ENCODE measurements around the gene PSMC1. TPM values are rescaled to one million over a fixed set of nuclear protein-coding genes. Genes with fewer than 3 reads are reported as not detected.

The PSMC1 gene
- total RNA-seq, 5 donors from 2014 or later (not counting 1 experiment from before 2014, with no cell fraction given) = 50.7 to 67.9 (median 53.3) TPM

- DNase-seq (no peak), ATAC-seq (replicated peaks in 1 of 4) (no peak)
- 92% methylated on average over 30 of the region's 35 CpGs for WGBS (ENCODE audit: insufficient coverage)
- H3K9me3 ChIP-seq = no peaks in the 10 kb centered on the region
- H3K27me3 Mint-ChIP-seq = no peaks in the 10 kb centered on the region
- H3K4me3 Mint-ChIP-seq = no peak overlapping the region
- no peaks in the 10 kb centered on the region for H3K27me3 ChIP-seq (replicated peaks in 1 of 2; ENCODE audit: control insufficient read depth in 2 of 2, extremely low read depth in 1 of 2, insufficient read depth in 2 of 2, low read length in 1 of 2)
- H3K36me3 Mint-ChIP-seq = peaks cover 29% of the 10 kb centered on the region
- H3K36me3 ChIP-seq (ENCODE audit: control insufficient read depth in 2 of 2, extremely low read depth in 1 of 2, insufficient read depth in 1 of 2, low read length in 1 of 2) = peaks cover 17 to 44% of the 10 kb centered on the region in 2 donors
- no peaks in the 10 kb centered on the region for H3K9me3 Mint-ChIP-seq
- ChIA-PET CTCF (no interaction called here), POLR2A (interaction anchor here in 1 of 2 donors (0.5 kb wide), 1 partner anchor 882 kb away, joined by 10 read pairs; no protein-coding TSS in a partner anchor)
- H3K4me1 Mint-ChIP-seq = peaks cover 13 to 17% (median 13%) of the 10 kb centered on the region in 3 donors
- no peak overlapping the region for H3K4me3 ChIP-seq (ENCODE audit: control insufficient read depth in 1 of 2, extremely low read depth in 1 of 2, low read length in 1 of 2)
- H3K27ac ChIP-seq (ENCODE audit: low read length) = no peak overlapping the region
- peaks cover 0 to 7% of the 10 kb centered on the region in 2 experiments for H3K4me1 ChIP-seq (ENCODE audit: control insufficient read depth in 1 of 2, extremely low read depth in 1 of 2, insufficient read depth in 2 of 2, low read length in 2 of 2)
- peak overlapping the region in 1 of 2 donors; percentile 72 for H3K27ac Mint-ChIP-seq
Measured at GRCh38 chr14:90278199-90279175, 22.1 kb downstream of the PSMC1 start.

DNA sequence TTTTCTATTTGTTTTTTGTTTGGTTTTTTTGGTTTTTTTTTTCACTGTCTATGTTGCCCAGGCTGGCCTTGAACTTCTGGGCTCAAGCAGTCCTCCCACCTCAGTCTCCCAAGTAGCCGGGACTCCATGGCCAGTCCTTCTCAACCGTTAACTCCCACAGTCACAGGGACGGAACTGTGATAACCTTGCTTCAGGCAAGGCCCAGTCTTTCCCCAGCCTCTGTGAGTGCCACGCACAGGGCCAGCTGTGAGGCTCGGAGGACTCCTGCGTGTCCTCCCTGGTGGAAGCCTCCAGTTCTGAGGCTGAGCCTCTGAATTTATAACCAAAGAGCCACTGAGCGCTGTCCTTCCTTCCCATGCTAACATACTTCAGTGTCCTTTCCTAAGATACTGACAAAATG is 23.7 kb downstream of the PSMC1 start:
- Mint-ChIP-seq H3K36me3 (peaks cover 26% of the 10 kb centered on the region), H3K9me3 (no peaks in the 10 kb centered on the region), H3K27ac (no peak overlapping the region), H3K27me3 (no peaks in the 10 kb centered on the region), H3K4me3 (no peak overlapping the region), H3K4me1 (peaks cover 6 to 9% (median 8%) of the 10 kb centered on the region in 3 donors)
- ATAC-seq (replicated peaks in 1 of 4) (no peak), DNase-seq (no peak)
- H3K9me3 ChIP-seq = no peaks in the 10 kb centered on the region
- H3K4me3 ChIP-seq (ENCODE audit: control insufficient read depth in 1 of 2, extremely low read depth in 1 of 2, low read length in 1 of 2) = no peak overlapping the region
- POLR2A ChIA-PET = no interaction called here
- CTCF ChIA-PET = interaction anchor here in 1 of 2 donors (0.6 kb wide), 1 partner anchor 13 kb away, joined by 3 read pairs; no protein-coding TSS in a partner anchor
- H3K36me3 ChIP-seq (ENCODE audit: control insufficient read depth in 2 of 2, extremely low read depth in 1 of 2, insufficient read depth in 1 of 2, low read length in 1 of 2) = peaks cover 14 to 44% of the 10 kb centered on the region in 2 donors
- H3K4me1 ChIP-seq (ENCODE audit: control insufficient read depth in 1 of 2, extremely low read depth in 1 of 2, insufficient read depth in 2 of 2, low read length in 2 of 2) = peaks cover 0 to 7% of the 10 kb centered on the region in 2 experiments
- 97% methylated on average over 7 of the region's 7 CpGs for WGBS (ENCODE audit: insufficient coverage)
- H3K27ac ChIP-seq (ENCODE audit: low read length) = no peak overlapping the region
- H3K27me3 ChIP-seq (replicated peaks in 1 of 2; ENCODE audit: control insufficient read depth in 2 of 2, extremely low read depth in 1 of 2, insufficient read depth in 2 of 2, low read length in 1 of 2) = no peaks in the 10 kb centered on the region

DNA sequence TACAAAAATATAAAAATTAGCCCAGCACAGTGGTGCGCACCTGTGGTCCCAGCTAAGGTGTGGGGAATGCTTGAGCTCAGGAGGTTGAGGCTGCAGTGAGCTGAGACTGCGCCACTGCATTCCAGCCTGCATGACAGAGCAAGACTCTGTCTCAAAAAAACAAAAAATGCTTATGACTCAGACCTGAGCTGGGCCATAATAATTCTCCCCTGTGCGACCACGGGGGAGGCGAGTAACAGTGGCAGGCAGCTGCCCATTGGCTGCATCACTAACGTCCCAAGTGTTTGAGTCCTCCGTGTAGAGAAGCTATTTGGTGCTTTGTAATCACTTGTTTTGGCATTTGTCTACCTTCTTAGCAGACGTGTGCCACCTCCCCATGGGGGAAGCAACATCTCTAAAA is 24.9 kb downstream of the PSMC1 start:
- Mint-ChIP-seq H3K36me3 (peaks cover 32% of the 10 kb centered on the region), H3K9me3 (no peaks in the 10 kb centered on the region), H3K27me3 (no peaks in the 10 kb centered on the region), H3K4me1 (peaks cover 0 to 2% (median 0%) of the 10 kb centered on the region in 3 donors), H3K27ac (no peak overlapping the region), H3K4me3 (no peak overlapping the region)
- Histone ChIP-seq H3K27me3 (replicated peaks in 1 of 2; ENCODE audit: control insufficient read depth in 2 of 2, extremely low read depth in 1 of 2, insufficient read depth in 2 of 2, low read length in 1 of 2) (no peaks in the 10 kb centered on the region), H3K36me3 (ENCODE audit: control insufficient read depth in 2 of 2, extremely low read depth in 1 of 2, insufficient read depth in 1 of 2, low read length in 1 of 2) (peaks cover 14 to 49% of the 10 kb centered on the region in 2 donors), H3K4me1 (ENCODE audit: control insufficient read depth in 1 of 2, extremely low read depth in 1 of 2, insufficient read depth in 2 of 2, low read length in 2 of 2) (no peaks in the 10 kb centered on the region), H3K9me3 (no peaks in the 10 kb centered on the region), H3K27ac (ENCODE audit: low read length) (no peak overlapping the region), H3K4me3 (ENCODE audit: control insufficient read depth in 1 of 2, extremely low read depth in 1 of 2, low read length in 1 of 2) (no peak overlapping the region)
- WGBS (ENCODE audit: insufficient coverage) = 89% methylated on average over 7 of the region's 8 CpGs
- DNase-seq (no peak), ATAC-seq (replicated peaks in 1 of 4) (no peak)
- POLR2A ChIA-PET = no interaction called here
- CTCF ChIA-PET = interaction anchor here (0.5 to 0.6 kb wide), 2 partner anchors 453 to 855 kb away, joined by 3 to 4 read pairs; no protein-coding TSS in a partner anchor

- ATAC-seq (replicated peaks in 1 of 4) = no peak
- ChIA-PET POLR2A (no interaction called here), CTCF (interaction anchor here (0.5 to 0.6 kb wide), 2 partner anchors 453 to 855 kb away, joined by 3 to 4 read pairs; no protein-coding TSS in a partner anchor)
- Histone ChIP-seq H3K9me3 (no peaks in the 10 kb centered on the region), H3K27ac (ENCODE audit: low read length) (no peak overlapping the region), H3K36me3 (ENCODE audit: control insufficient read depth in 2 of 2, extremely low read depth in 1 of 2, insufficient read depth in 1 of 2, low read length in 1 of 2) (peaks cover 14 to 52% of the 10 kb centered on the region in 2 donors), H3K4me1 (ENCODE audit: control insufficient read depth in 1 of 2, extremely low read depth in 1 of 2, insufficient read depth in 2 of 2, low read length in 2 of 2) (no peaks in the 10 kb centered on the region), H3K27me3 (replicated peaks in 1 of 2; ENCODE audit: control insufficient read depth in 2 of 2, extremely low read depth in 1 of 2, insufficient read depth in 2 of 2, low read length in 1 of 2) (no peaks in the 10 kb centered on the region), H3K4me3 (ENCODE audit: control insufficient read depth in 1 of 2, extremely low read depth in 1 of 2, low read length in 1 of 2) (no peak overlapping the region)
- Mint-ChIP-seq H3K9me3 (no peaks in the 10 kb centered on the region), H3K27me3 (no peaks in the 10 kb centered on the region), H3K4me1 (no peaks in the 10 kb centered on the region), H3K36me3 (peaks cover 32% of the 10 kb centered on the region), H3K4me3 (no peak overlapping the region), H3K27ac (no peak overlapping the region)
- DNase-seq = no peak
Measured at GRCh38 chr14:90281756-90282155, 25.4 kb downstream of the PSMC1 start.

- WGBS (ENCODE audit: insufficient coverage) = 99% methylated on average over 13 of the region's 14 CpGs
- no peak for DNase-seq
- H3K4me3 ChIP-seq (ENCODE audit: control insufficient read depth in 1 of 2, extremely low read depth in 1 of 2, low read length in 1 of 2) = no peak overlapping the region
- ChIA-PET POLR2A (no interaction called here), CTCF (no interaction called here)
- no peak overlapping the region for H3K27ac ChIP-seq (ENCODE audit: low read length)
- no peaks in the 10 kb centered on the region for H3K9me3 ChIP-seq
- Mint-ChIP-seq H3K9me3 (no peaks in the 10 kb centered on the region), H3K4me3 (no peak overlapping the region), H3K36me3 (peaks cover 44% of the 10 kb centered on the region), H3K27me3 (no peaks in the 10 kb centered on the region), H3K27ac (no peak overlapping the region), H3K4me1 (peaks cover 0 to 3% (median 0%) of the 10 kb centered on the region in 3 donors)
- ATAC-seq (replicated peaks in 1 of 4) = no peak
- H3K27me3 ChIP-seq (replicated peaks in 1 of 2; ENCODE audit: control insufficient read depth in 2 of 2, extremely low read depth in 1 of 2, insufficient read depth in 2 of 2, low read length in 1 of 2) = no peaks in the 10 kb centered on the region
- no peaks in the 10 kb centered on the region for H3K4me1 ChIP-seq (ENCODE audit: control insufficient read depth in 1 of 2, extremely low read depth in 1 of 2, insufficient read depth in 2 of 2, low read length in 2 of 2)
- H3K36me3 ChIP-seq (ENCODE audit: control insufficient read depth in 2 of 2, extremely low read depth in 1 of 2, insufficient read depth in 1 of 2, low read length in 1 of 2) = peaks cover 15 to 73% of the 10 kb centered on the region in 2 donors
Measured at GRCh38 chr14:90287791-90288190, 31.4 kb downstream of the PSMC1 start.

DNA sequence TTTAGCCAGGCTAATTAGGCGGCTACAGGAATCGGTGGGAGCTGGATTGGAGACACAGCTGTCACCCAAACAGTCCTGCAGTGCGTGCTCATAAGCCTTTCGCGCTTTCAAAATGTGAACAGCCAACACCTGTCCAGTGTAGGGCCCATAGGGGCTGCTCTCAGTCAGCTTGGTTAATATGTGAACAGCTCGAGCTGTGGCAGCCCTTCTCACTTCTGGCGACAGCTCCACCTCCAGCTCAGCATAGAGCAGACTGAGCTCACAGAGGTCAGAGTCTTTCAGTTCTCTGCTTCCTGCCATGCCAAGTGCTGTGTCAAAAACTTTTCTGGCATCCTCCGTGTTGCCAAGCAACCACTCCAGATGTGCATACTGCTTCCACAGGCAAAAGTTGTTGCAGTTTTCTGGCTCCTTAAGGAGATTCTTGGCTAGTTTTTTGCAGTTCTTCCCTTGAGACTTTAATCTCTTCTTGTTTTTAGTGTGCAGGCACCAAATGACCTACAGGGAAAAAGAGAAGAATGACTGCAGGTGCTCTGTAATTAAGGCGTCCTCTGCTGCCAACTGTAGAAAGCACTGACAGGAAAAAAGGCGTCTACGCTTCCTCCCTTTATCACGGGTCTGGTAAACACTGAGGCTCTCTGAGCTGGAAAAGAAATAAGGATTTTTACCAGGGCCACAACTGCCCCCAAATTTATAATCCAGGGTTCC is 32.5 kb downstream of the PSMC1 start:
- ChIA-PET CTCF (interaction anchor here in 1 of 2 donors (0.5 kb wide), 1 partner anchor 189 kb away, joined by 3 read pairs; no protein-coding TSS in a partner anchor), POLR2A (no interaction called here)
- peaks cover 49% of the 10 kb centered on the region for H3K36me3 Mint-ChIP-seq
- no peak overlapping the region for H3K4me3 ChIP-seq (ENCODE audit: control insufficient read depth in 1 of 2, extremely low read depth in 1 of 2, low read length in 1 of 2)
- DNase-seq = no peak
- H3K36me3 ChIP-seq (ENCODE audit: control insufficient read depth in 2 of 2, extremely low read depth in 1 of 2, insufficient read depth in 1 of 2, low read length in 1 of 2) = peaks cover 14 to 73% of the 10 kb centered on the region in 2 donors
- H3K4me1 Mint-ChIP-seq = peaks cover 0 to 3% (median 0%) of the 10 kb centered on the region in 3 donors
- no peaks in the 10 kb centered on the region for H3K9me3 Mint-ChIP-seq
- ATAC-seq (replicated peaks in 1 of 4) = no peak
- H3K9me3 ChIP-seq = no peaks in the 10 kb centered on the region
- H3K27me3 Mint-ChIP-seq = no peaks in the 10 kb centered on the region
- no peak overlapping the region for H3K27ac Mint-ChIP-seq
- no peak overlapping the region for H3K4me3 Mint-ChIP-seq
- no peak overlapping the region for H3K27ac ChIP-seq (ENCODE audit: low read length)
- no peaks in the 10 kb centered on the region for H3K4me1 ChIP-seq (ENCODE audit: control insufficient read depth in 1 of 2, extremely low read depth in 1 of 2, insufficient read depth in 2 of 2, low read length in 2 of 2)
- 89% methylated on average over 8 of the region's 12 CpGs for WGBS (ENCODE audit: insufficient coverage)
- no peaks in the 10 kb centered on the region for H3K27me3 ChIP-seq (replicated peaks in 1 of 2; ENCODE audit: control insufficient read depth in 2 of 2, extremely low read depth in 1 of 2, insufficient read depth in 2 of 2, low read length in 1 of 2)
